ENCODE measurements around the gene SEC63. TPM values are rescaled to one million over a fixed set of nuclear protein-coding genes. Genes with fewer than 3 reads are reported as not detected.

Gene SEC63
- total RNA-seq, 1 experiment from 2014 or later: 124 TPM

GRCh38 chr6:107973594-107973993 is 15.6 kb upstream of the SEC63 start:
- no peak for DNase-seq
- ChIA-PET CTCF (no interaction called here), POLR2A (no interaction called here)
- BruUV-seq (replicated peaks): no TSS peak
- no peaks in the 10 kb centered on the region for H3K9me3 Mint-ChIP-seq (ENCODE audit: unreplicated experiment)
- no peaks in the 10 kb centered on the region for H3K27me3 ChIP-seq (replicated peaks; ENCODE audit: control insufficient read depth, insufficient read depth, low read length)
- intact Hi-C loops (cut with micrococcal nuclease; ENCODE audit: unreplicated experiment): no loop called here
- H3K36me3 Mint-ChIP-seq (ENCODE audit: insufficient read depth, unreplicated experiment): no peaks in the 10 kb centered on the region
- peaks cover 18% of the 10 kb centered on the region for H3K4me1 Mint-ChIP-seq (ENCODE audit: low read depth, unreplicated experiment)
- H3K27me3 Mint-ChIP-seq (ENCODE audit: insufficient read depth, unreplicated experiment): no peaks in the 10 kb centered on the region
- no peak overlapping the region for H3K4me3 ChIP-seq (ENCODE audit: low read depth, low read length)
- peak overlapping the region; percentile 29 for H3K27ac Mint-ChIP-seq (ENCODE audit: unreplicated experiment)
- no peak overlapping the region for H3K4me3 Mint-ChIP-seq (ENCODE audit: unreplicated experiment)
- H3K4me1 ChIP-seq: peaks cover 7% of the 10 kb centered on the region; the same call in 1 of the 2 replicates
- no peaks in the 10 kb centered on the region for H3K9me3 ChIP-seq
- no peak for TF ChIP-seq CTCF (IDR thresholded peaks at IDR 0.05; ENCODE audit: insufficient read depth in 1 of 2, low read depth in 1 of 2, low read length in 1 of 2, severe bottlenecking in 1 of 2, unreplicated experiment in 1 of 2)
- H3K36me3 ChIP-seq (ENCODE audit: control insufficient read depth, insufficient read depth, low read length): no peaks in the 10 kb centered on the region

- H3K4me1 Mint-ChIP-seq (ENCODE audit: low read depth, unreplicated experiment): peaks cover 18% of the 10 kb centered on the region
- ChIA-PET POLR2A (no interaction called here), CTCF (no interaction called here)
- no peaks in the 10 kb centered on the region for H3K36me3 ChIP-seq (ENCODE audit: control insufficient read depth, insufficient read depth, low read length)
- H3K9me3 Mint-ChIP-seq (ENCODE audit: unreplicated experiment): no peaks in the 10 kb centered on the region
- no peak for DNase-seq
- no peaks in the 10 kb centered on the region for H3K9me3 ChIP-seq
- H3K4me3 Mint-ChIP-seq (ENCODE audit: unreplicated experiment): no peak overlapping the region
- peaks cover 7% of the 10 kb centered on the region; the same call in 1 of the 2 replicates for H3K4me1 ChIP-seq
- TF ChIP-seq CTCF (IDR thresholded peaks at IDR 0.05; ENCODE audit: insufficient read depth in 1 of 2, low read depth in 1 of 2, low read length in 1 of 2, severe bottlenecking in 1 of 2, unreplicated experiment in 1 of 2): no peak
- H3K36me3 Mint-ChIP-seq (ENCODE audit: insufficient read depth, unreplicated experiment): no peaks in the 10 kb centered on the region
- no peak overlapping the region for H3K4me3 ChIP-seq (ENCODE audit: low read depth, low read length)
- no peaks in the 10 kb centered on the region for H3K27me3 Mint-ChIP-seq (ENCODE audit: insufficient read depth, unreplicated experiment)
- BruUV-seq (replicated peaks): no TSS peak
- no peak overlapping the region for H3K27ac Mint-ChIP-seq (ENCODE audit: unreplicated experiment)
- intact Hi-C loops (cut with micrococcal nuclease; ENCODE audit: unreplicated experiment): no loop called here
- H3K27me3 ChIP-seq (replicated peaks; ENCODE audit: control insufficient read depth, insufficient read depth, low read length): no peaks in the 10 kb centered on the region
Measured at GRCh38 chr6:107972413-107973096, 14.5 kb upstream of the SEC63 start.

- no peaks in the 10 kb centered on the region for H3K9me3 Mint-ChIP-seq (ENCODE audit: unreplicated experiment)
- H3K4me1 Mint-ChIP-seq (ENCODE audit: low read depth, unreplicated experiment): peaks cover 18% of the 10 kb centered on the region
- POLR2A ChIA-PET: no interaction called here
- intact Hi-C loops (cut with micrococcal nuclease; ENCODE audit: unreplicated experiment): no loop called here
- CTCF ChIA-PET: no interaction called here
- no peak overlapping the region for H3K27ac Mint-ChIP-seq (ENCODE audit: unreplicated experiment)
- H3K36me3 Mint-ChIP-seq (ENCODE audit: insufficient read depth, unreplicated experiment): no peaks in the 10 kb centered on the region
- Histone ChIP-seq H3K4me1 (peaks cover 7% of the 10 kb centered on the region; the same call in 1 of the 2 replicates), H3K9me3 (no peaks in the 10 kb centered on the region), H3K4me3 (ENCODE audit: low read depth, low read length) (no peak overlapping the region), H3K36me3 (ENCODE audit: control insufficient read depth, insufficient read depth, low read length) (no peaks in the 10 kb centered on the region), H3K27me3 (replicated peaks; ENCODE audit: control insufficient read depth, insufficient read depth, low read length) (no peaks in the 10 kb centered on the region)
- DNase-seq: no peak
- no TSS peak for BruUV-seq (replicated peaks)
- TF ChIP-seq CTCF (IDR thresholded peaks at IDR 0.05; ENCODE audit: insufficient read depth in 1 of 2, low read depth in 1 of 2, low read length in 1 of 2, severe bottlenecking in 1 of 2, unreplicated experiment in 1 of 2): no peak
- H3K4me3 Mint-ChIP-seq (ENCODE audit: unreplicated experiment): no peak overlapping the region
- H3K27me3 Mint-ChIP-seq (ENCODE audit: insufficient read depth, unreplicated experiment): no peaks in the 10 kb centered on the region
Measured at GRCh38 chr6:107971181-107971580, 13.2 kb upstream of the SEC63 start.
